NCI-H510A treated with DMSO at 0.1 percent for 48 hours (cell line): ENCODE measurements around the gene MTCL3.

Experiments
- DNase-seq: peaks from one replicate; lab custom pipeline; 2025; lab: John Stamatoyannopoulos, UW

Gene MTCL3

DNA sequence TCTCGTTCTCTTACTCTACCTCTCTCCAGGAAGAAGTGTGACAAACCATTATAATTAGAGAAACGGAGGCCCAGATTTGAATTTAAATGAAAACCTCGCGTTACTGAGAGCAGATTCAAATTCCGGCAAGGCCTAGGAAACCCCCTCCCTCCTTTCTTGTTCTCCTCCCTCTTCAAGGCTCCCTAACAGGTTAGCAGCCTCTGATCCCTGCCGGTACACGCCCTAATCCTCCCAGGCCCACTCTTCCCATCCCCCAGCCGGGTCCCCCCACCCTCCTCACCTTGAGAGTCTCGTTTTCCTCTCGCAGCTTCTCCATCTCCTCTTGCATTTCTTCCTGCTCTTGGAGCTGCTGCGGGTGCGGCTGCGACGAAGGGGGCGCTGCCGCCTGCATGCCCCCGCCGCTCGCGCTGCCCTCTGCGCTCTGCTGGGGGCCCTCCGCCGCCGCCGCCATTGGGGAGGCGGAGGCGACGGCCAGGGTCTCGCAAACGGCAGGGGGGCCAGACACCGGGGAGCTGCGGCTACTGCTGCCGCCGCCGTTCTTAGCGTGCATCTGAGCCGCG lies 3.8 kb downstream of the MTCL3 start:
- DNase-seq = no peak

DNA sequence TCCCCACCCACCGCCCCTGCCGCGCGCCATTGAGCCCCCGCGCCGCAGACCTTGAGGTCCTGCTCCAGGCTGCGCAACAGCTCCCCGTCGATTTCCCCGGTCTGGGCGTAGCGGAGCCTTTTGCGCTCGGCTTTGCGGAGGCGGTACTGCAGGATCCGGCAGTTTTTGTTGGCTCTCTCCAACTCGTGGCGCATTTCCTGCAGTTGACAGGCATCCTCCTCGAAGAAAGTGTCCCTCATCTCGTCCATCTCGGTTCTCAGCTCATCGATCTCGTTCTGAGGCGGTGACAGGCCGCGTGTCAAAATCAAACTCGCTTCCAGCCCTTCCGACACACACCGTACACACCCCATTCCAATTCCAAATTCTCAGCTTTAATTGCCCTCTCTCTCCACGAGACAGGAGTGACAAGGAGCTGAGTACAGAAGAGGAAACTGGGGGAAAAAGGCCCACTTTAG lies 4.3 kb downstream of the MTCL3 start:
- peak; percentile 25 for DNase-seq

DNA sequence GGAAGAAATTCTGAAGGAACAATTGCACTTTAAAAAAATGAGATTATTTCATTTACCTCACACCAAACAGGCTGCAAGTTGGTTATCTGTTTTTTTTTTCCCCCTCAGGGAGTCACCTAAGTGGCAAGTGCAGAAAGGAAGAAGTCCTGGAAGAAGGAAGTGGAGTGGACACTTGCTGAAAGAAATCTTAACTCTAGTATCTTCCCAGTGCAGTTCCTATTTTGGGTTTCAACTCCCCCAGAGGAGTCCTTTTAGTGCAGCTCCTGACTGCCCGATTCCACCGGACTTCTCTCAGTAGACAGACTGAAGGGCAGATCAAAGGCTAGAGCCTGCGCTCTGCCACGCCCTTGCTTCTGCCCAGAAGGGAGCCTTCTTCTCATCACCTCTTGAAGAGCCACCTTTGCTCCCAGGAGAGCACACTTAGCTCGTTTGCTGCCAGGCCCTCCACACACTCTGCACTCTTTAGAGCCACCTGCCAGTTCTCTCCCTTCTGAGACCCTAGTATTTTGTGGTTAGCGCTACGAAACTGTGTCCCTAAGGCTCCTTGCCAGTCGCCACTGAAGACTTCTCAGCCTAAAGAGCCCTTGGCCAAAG lies 4.9 kb downstream of the MTCL3 start:
- DNase-seq = peak; percentile 23

DNA sequence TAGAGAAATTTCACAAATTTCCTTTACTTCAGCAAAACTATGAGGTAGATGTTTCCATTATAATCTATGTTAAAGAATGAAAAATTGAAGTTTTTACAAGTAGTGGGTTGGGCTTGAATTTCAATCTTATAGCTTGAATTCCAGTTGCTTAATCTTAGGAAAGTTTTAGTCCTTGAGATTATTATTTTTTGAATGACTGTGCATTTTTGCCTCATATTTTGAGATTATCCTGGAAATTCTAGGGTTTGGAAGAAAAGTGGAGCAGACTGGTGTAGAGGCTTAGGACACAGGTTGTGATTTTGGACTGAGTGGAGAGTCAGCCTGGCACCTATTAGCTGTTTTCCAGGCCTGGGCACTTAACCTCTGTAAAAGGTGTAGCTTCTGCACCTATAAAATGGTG lies 5.7 kb downstream of the MTCL3 start:
- no peak for DNase-seq

DNA sequence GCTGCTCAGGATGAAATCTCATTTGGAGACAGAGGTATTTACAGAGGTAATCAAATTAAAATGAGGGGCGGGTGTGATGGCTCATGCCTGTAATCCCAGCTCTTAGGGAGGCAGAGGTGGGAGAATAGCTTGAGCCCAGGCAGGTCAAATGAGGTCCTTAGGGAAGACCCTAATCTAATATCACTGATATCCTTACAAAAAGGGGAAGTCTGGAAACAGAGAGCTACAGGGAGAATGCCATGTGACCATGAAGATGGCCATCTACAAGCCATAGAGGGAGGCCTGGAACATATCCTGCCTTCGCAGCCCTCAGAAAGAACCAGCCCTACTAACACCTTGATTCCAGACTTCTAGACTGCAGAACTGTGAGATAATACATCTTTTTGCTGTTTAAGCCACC lies 8.3 kb downstream of the MTCL3 start:
- no peak for DNase-seq

DNA sequence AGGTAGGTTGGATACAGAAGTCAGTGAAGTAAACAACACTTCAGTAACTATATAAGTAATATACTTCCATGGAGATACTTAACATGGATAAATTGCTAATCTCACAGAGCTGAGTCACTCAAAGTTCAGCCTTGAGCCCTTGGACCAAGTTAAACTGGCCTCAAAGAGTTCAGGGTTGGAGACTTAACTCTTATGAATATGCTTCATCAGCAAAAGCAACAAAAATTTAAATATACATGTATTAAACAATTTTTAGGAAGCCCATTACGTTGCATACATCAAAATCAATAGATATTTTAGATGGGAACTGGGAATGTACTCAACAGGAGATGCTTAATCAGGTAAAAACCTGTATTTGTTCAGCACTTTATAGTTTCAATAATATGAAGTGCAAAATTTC lies 12.2 kb downstream of the MTCL3 start:
- DNase-seq = no peak

DNA sequence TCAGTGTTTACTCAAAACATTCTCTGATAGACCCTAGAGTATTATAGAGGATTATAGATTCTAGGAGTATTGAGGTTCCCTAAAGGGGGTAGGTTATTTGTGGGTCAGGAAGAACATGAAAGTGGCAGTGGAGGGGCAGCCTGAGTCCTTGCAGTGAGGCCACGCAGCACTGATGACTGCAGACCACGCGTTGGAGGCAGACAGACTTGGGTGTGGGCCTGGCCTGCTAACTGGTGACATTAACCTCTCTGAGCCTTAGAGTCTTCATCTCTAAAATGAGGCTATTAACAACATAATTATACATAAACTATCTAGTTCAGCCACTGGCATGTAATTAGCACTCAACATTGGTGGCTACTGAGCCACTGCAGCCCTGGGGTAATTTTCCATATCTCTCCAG lies 16.1 kb downstream of the MTCL3 start:
- DNase-seq = no peak

DNA sequence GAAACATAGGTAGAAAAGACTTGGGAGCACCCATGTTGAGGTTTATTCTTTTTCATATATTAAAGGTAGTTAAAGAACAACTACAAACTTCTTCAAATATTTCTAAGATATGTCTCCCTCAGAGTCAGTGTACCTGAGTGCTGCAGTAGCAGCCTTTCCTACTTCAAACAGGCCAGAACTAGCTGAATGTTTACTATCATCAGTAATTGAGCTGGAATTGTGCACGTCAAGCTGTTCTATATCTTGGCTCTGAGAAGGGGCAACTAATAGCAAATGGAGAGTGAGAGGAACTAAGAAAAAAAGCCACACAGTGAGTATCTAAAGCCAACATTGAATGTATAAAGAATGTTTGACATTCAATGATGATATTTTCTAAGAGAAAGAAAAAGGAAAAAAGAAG lies 21.7 kb downstream of the MTCL3 start:
- no peak for DNase-seq

DNA sequence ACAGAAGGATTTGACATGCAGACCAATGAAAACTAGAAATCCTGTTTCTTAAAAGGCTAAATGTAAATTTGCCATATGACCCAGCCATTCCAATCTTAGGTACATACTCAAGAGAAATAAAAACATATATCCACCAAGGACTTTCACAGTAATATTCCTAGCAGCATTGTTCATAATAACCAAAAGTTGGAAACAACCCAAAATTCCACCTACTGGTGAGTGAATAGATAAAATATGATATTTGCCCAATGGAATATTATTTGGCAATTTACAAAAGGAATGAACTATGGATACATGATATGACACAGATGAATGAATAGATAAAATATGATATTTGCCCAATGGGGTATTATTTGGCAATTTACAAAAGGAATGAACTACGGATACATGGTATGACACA lies 22.7 kb downstream of the MTCL3 start:
- no peak for DNase-seq

DNA sequence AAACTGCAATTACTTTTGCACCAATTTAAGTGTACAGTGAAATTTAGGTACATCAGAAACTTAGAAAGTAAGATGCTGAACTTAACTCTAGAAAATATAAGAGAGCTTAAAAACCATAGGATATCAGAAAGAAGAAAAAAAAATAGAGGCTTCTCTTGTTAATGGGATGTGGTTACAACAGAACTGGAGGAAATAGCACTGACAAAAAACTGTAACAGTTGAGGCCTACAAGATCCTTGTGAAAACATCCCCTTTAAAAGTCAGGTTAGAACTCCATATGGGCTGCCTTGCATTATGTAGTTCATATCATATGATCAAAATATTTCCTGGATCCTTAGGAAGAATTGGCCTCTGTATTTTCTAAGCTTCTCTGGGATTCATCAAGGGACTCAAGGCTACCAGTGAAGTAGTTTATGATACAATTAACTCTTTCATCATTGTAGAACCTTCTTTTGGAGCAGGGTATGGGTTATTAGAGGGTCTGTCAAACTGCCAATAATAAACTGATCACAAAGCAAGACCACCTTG lies 24.8 kb downstream of the MTCL3 start:
- DNase-seq = no peak

DNA sequence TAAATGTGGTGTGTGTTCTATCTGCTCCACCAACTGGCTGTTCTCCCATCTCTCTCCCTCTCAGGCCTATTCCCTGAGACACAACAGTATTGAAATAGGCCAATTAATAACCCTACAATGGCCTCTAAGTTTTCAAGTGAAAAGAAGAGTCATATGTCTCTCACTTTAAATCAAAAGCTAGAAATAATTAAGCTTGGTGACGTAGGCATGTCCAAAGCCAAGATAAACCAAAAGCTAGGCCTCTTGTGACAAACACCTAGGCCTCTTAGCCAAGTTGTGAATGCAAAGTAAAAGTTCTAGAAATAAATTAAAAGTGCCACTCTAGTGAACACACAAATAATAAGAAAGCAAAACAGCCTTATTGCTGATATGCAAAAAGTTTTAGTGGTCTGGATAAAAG lies 29.9 kb downstream of the MTCL3 start:
- no peak for DNase-seq

DNA sequence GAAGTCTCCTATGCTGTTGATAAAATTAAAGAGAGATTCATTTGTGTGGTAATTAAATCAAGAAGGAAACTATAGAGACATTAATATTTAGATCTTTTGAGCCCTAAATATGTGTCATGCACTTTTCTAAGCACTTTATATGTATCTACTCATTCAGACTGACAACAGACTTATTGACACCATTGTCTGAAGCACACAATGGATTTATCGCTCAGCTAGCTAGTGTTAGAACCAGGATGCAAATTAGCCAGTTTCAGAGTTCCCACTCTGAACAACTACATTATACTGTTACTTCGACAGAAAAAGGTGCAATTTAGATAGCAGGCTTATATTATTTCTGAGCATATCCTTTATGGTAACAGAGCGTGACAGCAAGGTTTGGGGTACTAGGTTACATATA lies 32.2 kb downstream of the MTCL3 start:
- no peak for DNase-seq

DNA sequence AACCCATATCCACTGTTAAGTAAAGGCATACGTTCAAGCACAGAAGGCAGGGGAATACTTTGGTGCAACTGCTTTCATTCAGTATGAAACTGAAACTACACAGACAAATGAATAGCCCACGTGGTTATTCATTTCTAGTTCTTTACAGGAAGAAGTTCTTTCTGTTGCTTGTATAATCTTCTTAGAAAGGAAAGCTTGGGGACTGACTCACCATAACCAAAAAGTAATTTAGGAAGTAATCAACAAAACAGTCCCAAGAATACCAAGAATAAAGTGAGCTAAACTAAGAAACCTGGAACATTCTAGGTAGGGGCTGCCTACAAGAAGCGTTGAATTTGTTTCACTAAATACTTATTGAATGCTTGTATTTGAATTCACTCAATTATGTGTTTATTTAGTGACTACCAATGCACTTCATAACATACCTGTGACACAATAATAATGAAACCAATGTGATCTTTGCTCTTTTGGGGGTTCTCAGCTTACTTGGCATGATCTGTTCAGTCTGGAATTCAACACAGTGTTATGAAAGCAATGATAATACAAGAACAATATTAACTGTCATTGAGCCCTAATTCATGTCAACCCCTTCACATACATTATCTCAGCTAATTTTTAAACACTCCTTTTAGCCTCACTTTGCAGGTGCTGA lies 34.8 kb downstream of the MTCL3 start:
- no peak for DNase-seq

DNA sequence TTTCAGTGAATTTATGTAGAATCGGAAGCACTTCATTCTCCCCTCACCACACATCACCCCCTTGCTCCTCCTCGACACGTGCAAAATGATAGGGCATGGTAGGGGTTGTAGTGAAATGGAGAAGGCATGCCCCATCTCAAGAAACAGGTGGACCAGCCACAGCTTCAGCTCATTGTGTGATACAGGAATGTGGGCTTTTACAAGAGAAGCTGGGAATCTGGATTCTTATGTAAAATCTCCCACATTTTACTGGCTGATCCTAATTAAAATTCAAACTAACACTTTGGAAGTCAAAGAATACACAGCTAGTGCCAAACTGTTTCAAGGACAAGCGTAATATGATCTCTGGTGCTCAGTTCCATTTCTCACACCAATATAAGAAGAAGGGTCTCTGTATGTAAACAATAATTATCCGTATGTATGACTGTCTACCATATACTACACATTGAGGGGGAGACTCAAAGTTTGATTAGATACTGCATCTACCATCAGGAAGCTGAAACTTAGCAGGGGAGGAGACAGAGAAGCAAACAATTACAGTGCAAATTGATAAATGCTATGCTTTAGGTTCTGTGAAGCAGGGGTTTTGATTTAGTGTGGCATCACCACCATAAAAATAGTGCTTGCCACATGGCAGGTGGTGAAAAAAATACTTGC lies 35.6 kb downstream of the MTCL3 start:
- no peak for DNase-seq

DNA sequence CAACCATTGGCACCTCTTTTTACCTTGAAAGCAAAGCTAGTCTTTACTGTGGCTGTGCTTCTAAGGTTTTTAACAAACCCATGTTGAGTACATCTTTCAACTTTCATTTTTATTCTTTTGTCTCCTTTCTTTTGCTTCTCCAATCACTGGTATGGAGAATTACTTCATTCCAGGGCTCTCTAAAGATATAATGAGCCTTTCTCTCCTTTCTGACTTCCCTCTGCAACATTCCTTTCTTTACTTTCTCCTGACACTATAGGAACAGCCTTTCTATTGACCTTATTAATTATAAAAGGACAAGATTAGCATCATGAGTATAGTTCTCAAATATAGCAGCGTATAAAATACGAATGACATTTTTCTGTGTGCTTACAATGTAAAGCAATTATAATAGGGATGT lies 36.8 kb downstream of the MTCL3 start:
- no peak for DNase-seq

DNA sequence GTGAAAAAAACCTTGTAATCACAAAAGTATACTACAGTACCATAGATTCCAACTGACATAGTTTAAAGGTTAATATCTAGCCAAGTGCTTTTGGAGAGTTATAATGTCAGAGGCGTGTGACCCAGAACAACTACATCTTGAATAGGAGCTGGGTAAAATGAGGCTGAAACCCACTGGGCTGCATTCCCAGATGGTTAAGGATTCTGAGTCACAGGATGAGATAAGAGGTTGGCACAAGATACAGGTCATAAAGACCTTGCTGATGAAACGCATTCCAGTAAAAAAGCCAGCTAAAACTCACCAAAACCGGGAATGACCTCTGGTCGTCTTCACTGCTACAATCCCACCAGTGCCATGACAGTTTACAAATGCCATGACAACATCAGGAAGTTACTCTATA lies 37.5 kb downstream of the MTCL3 start:
- no peak for DNase-seq

DNA sequence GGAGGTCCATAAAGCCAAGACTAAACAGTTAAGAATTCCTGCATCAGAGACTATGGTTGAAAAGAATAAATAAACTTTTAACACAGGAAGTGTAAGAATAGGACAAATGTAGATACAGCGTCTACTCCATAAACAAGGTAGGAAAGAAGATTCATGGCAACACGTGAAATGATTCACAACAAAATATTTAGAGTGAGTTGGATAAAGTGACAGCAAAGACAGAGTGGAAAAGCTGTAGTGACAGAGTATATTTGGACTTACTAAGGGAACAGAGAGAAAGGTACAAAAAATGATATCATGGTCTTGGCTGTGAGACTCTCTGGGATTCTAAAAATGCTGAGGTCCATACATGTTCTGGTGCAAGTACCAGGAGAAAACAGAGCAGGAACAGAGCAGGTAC lies 38.0 kb downstream of the MTCL3 start:
- DNase-seq = no peak

DNA sequence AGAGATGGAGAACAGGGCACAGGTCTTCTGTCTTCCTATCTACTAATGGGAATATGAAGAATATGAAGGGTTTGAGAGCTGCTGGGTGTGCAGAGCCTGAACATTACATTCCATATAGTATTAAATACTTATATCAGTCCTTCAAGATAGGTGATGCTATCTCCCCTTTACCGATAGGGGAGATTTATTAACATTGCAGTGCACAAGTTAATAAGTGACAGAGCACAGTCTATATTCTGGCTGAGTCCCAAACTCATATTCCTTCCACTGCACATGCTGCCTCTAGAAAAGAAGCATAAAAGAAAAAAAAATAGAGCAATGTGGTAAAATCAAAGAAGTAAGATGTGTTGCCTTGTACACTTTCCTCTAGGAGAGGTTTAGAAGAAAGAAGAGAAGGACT lies 41.5 kb downstream of the MTCL3 start:
- DNase-seq = no peak

DNA sequence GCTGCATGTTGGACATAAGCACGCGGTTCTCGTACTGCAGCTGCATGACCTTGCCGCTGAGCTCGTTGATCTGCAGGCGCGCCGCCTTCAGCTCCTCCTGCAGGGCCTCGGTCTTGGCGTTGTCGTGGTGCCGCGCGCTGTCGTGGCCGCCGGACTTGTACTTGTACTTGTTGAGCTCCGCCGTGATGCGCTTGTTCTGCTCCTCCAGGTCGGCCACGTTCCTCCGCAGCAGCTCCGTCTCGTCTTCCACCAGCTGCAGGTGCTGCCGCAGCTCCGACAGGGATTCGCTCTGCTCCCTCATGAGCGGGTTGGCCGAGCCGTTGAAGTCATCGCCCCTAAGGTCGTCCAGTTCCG lies 43.3 kb downstream of the MTCL3 start:
- DNase-seq = no peak

DNA sequence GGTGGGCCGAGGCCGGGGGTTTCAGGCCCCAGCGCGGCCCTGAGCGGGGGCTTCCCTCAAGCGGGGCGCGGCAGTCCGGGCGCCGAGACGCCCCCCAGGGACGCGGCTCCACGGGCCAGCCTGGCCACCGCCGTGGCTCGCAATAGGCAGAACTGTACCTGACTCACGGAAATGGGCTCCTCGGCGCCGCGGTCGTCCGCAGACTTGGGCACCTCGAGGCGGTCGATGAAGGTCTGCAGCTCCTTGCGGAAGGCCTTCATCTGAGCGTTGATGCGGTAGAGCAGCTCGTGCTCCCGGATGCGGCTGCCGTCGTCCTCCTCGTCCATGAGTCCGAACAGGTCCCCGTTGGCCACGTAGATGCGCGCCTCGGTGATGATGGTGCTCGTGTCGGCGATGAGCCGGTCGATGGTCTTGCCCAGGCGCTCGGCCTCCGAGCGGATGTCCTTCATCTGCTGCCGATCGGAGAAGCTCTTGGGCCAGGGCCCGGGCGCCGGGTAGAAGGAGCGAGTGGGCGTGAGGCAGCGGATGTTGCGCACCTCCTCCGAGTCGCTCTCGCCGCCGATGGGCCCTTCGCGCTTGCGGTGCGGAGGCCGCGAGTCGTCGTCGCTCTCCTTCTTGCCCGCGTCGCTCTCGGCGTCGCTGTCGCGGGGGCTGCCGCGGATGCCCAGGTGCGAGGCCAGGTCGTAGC lies 43.9 kb downstream of the MTCL3 start:
- no peak for DNase-seq

DNA sequence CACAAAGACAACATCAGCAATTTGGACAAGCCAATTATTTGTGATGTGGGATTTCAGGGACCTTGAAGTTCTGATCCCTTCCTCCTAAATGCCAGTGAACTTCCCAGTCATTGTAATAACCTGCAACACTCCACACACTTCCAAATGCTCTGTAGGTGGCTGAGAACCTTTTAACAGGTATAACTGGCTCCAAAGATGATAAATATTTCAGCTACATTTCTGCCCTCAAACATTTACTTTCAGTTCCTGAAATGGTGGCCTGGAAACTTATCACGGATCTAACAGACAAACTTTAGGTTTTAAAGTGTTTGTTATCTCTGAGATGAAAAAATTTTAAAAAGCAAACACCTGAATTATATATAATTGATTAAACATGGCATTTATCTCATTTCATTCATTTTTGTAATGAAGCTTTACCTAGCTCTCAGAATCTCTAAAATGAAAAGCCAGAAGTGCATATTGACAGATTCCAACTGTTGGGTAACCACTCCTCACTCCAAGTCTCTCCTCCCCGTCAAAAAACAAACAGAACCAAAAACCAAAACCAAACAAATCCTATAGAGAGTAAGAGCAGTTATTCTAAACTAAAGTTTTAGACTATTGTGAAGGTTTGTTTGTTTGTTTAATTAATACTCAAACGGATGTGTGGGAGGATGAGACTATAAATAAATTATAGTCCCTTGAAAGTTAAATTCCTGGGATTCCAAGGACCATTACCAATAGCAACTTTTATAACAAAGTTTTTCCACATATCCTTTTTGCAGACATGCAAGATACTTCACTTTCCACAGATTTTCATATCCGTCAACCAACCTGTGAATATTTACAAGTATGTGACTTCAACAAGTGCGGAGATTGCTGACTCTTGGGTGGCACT lies 47.5 kb downstream of the MTCL3 start:
- DNase-seq = no peak

DNA sequence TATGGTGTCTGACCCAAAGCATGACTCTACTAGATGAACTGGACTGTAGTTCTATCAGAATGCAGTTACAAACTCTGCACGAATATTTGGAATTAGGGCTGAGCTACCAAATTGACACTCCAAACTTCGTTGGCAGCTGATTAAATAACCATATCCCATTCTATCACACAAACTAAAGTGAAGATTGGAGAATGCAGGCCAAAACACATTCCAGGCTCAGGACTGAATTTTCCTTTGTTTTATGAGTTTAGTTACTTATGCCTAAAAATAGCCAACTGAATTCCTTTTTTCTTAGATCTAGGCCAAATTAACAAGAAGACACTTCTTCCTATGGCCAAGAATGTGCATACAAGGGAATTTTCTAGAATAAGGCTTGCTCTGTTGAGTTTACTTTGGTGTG lies 50.2 kb downstream of the MTCL3 start:
- no peak for DNase-seq
